A549 (cell line): ENCODE results near the gene SYNM. TPM values are rescaled to one million over a fixed set of nuclear protein-coding genes. Genes with fewer than 3 reads are reported as not detected.

Experiments used
- ATAC-seq, 2 experiments: fragments of 200-7000 bp in 1 of 2; fragments of >200 bp in 1 of 2; cut with Nextera tagmentation in 1 of 2; cut with Tn5 transposase in 1 of 2; 3 replicates each; pipeline versions ENCODE4 v1.8.0 to v1.9.1; 2018 to 2020; ENCODE audit warnings: mild to moderate bottlenecking in 1 of 2, moderate library complexity in 1 of 2
- CTCF ChIA-PET: fragments of 300-600 bp; sonication (Branson Sonifier 250); formaldehyde crosslinking; extraction: SDS; loops from one replicate; lab custom pipeline; 2021; ENCODE audit warnings: antibody characterized with exemption, inconsistent platforms; lab: Yijun Ruan, JAX
- POLR2A ChIA-PET: fragments of 350-600 bp; formaldehyde crosslinking; extraction: SDS; loops from one replicate; lab custom pipeline; 2021; ENCODE audit warnings: antibody characterized with exemption, inconsistent platforms; lab: Yijun Ruan, JAX
- DNase-seq, 2 experiments: peaks; one replicate each; pipeline versions ENCODE4 v3.0.0 to v3.0.0-alpha.2; 2011 to 2016; ENCODE audit warnings: low read depth in 1 of 2, low spot score in 1 of 2
- FAIRE-seq: peaks from 2 replicates; lab custom pipeline; 2011; peaks lifted over from hg19 to GRCh38; lab: Jason Lieb, UNC
- H3K27ac ChIP-seq, 2 experiments: fragments of >200 bp; sonication (Bioruptor Twin); formaldehyde crosslinking; 3 replicates each; pipeline ENCODE4 v1.5.1; 2016 to 2017
- H3K4me1 ChIP-seq: fragments of >200 bp; sonication (Bioruptor Twin); formaldehyde crosslinking; 3 replicates; pipeline ENCODE4 v1.6.1; 2016
- H3K4me2 ChIP-seq: fragments of >200 bp; sonication (Bioruptor Twin); formaldehyde crosslinking; 3 replicates; pipeline ENCODE4 v1.6.1; 2016
- H3K4me3 ChIP-seq: fragments of >200 bp; sonication (Bioruptor Twin); formaldehyde crosslinking; 3 replicates; pipeline ENCODE4 v1.5.1; 2016
- H3K9me3 ChIP-seq: fragments of >200 bp; sonication (Bioruptor Twin); formaldehyde crosslinking; 3 replicates; pipeline ENCODE4 v1.6.1; 2016
- BHLHE40 ChIP-seq: IDR thresholded peaks from 2 replicates; pipeline ENCODE4 v1.6.1; 2012; ENCODE audit warnings: low read depth, low read length, inconsistent platforms
- CBX8 ChIP-seq: fragments of 200-600 bp; sonication (generic); IDR thresholded peaks from 2 replicates; pipeline ENCODE4 v1.6.1; 2016
- CHD2 ChIP-seq: fragments of 150-350 bp; IDR thresholded peaks from 2 replicates; pipeline ENCODE4 v1.6.1; 2014; ENCODE audit warnings: low read length; ENCODE audit not compliant: partially characterized antibody
- CHD4 ChIP-seq: fragments of 200-600 bp; sonication (generic); IDR thresholded peaks from 2 replicates; pipeline ENCODE4 v1.6.1; 2016; ENCODE audit warnings: antibody characterized with exemption, mild to moderate bottlenecking, borderline replicate concordance
- EHF ChIP-seq: fragments of 250-450 bp; sonication (Bioruptor Pico); IDR thresholded peaks from 2 replicates; pipeline ENCODE4 v1.5.0; 2020; ENCODE audit warnings: mild to moderate bottlenecking
- FOSB ChIP-seq: fragments of 250-450 bp; sonication (Bioruptor Pico); IDR thresholded peaks from 2 replicates; pipeline ENCODE4 v1.5.0; 2020; ENCODE audit warnings: mild to moderate bottlenecking, moderate library complexity
- FOSL2 ChIP-seq, 2 experiments: fragments of 450-650 bp in 1 of 2; fragments of >200 bp in 1 of 2; sonication (Bioruptor Twin) in 1 of 2; formaldehyde crosslinking; IDR thresholded peaks; 2 replicates each; pipeline versions ENCODE4 v1.5.0 to v1.6.1; 2016 to 2020; ENCODE audit warnings: mild to moderate bottlenecking in 1 of 2, moderate library complexity in 1 of 2
- FOXS1 ChIP-seq: fragments of 250-450 bp; sonication (Bioruptor Pico); IDR thresholded peaks from 2 replicates; pipeline ENCODE4 v1.5.0; 2020; ENCODE audit warnings: mild to moderate bottlenecking, moderate library complexity
- GATA3 ChIP-seq: IDR thresholded peaks from 2 replicates; pipeline ENCODE4 v1.6.1; 2012; ENCODE audit warnings: borderline replicate concordance
- HDAC2 ChIP-seq: fragments of 200-600 bp; sonication (generic); IDR thresholded peaks from 2 replicates; pipeline ENCODE4 v1.6.1; 2016
- HES2 ChIP-seq: fragments of >200 bp; sonication (Bioruptor Twin); formaldehyde crosslinking; IDR thresholded peaks from 2 replicates; pipeline ENCODE4 v1.6.1; 2016
- HOXA7 ChIP-seq: fragments of 250-450 bp; sonication (Bioruptor Pico); IDR thresholded peaks from 2 replicates; pipeline ENCODE4 v1.5.0; 2020; ENCODE audit warnings: mild to moderate bottlenecking, moderate library complexity
- HOXB13 ChIP-seq: fragments of 250-450 bp; sonication (Bioruptor Pico); IDR thresholded peaks from 2 replicates; pipeline ENCODE4 v1.5.0; 2020; ENCODE audit warnings: low read depth, mild to moderate bottlenecking, moderate library complexity
- HOXB5 ChIP-seq: fragments of 250-450 bp; sonication (Bioruptor Pico); IDR thresholded peaks from 2 replicates; pipeline ENCODE4 v1.5.0; 2020; ENCODE audit warnings: mild to moderate bottlenecking, moderate library complexity
- JUNB ChIP-seq: fragments of >200 bp; sonication (Bioruptor Twin); formaldehyde crosslinking; IDR thresholded peaks from 2 replicates; pipeline ENCODE4 v1.6.1; 2016
- KDM1A ChIP-seq: fragments of 200-600 bp; sonication (generic); IDR thresholded peaks from 2 replicates; pipeline ENCODE4 v1.6.1; 2016; ENCODE audit warnings: low read depth, mild to moderate bottlenecking
- KDM5A ChIP-seq: fragments of 200-600 bp; sonication (generic); IDR thresholded peaks from 2 replicates; pipeline ENCODE4 v1.6.1; 2016; ENCODE audit warnings: antibody characterized with exemption, mild to moderate bottlenecking
- MAFK ChIP-seq: fragments of 450-650 bp; IDR thresholded peaks from 2 replicates; pipeline ENCODE4 v1.6.1; 2014; ENCODE audit not compliant: partially characterized antibody
- MAZ ChIP-seq: fragments of 150-350 bp; IDR thresholded peaks from 2 replicates; pipeline ENCODE4 v1.6.1; 2014; ENCODE audit warnings: antibody characterized with exemption, low read depth, low read length, borderline replicate concordance
- NFE2L2 ChIP-seq: fragments of 150-350 bp; conservative IDR thresholded peaks from 2 replicates; pipeline ENCODE4 v1.6.1; 2014; ENCODE audit warnings: low read length
- NPAS2 ChIP-seq: fragments of 250-450 bp; sonication (Bioruptor Pico); IDR thresholded peaks from 2 replicates; pipeline ENCODE4 v1.8.0; 2022; ENCODE audit warnings: mild to moderate bottlenecking, moderate library complexity, borderline replicate concordance
- POLR2A ChIP-seq: IDR thresholded peaks from 2 replicates; pipeline ENCODE4 v1.6.1; 2012; ENCODE audit warnings: mild to moderate bottlenecking, low read length
- RAD21 ChIP-seq, 2 experiments: fragments of >200 bp in 1 of 2; sonication (Bioruptor Twin) in 1 of 2; formaldehyde crosslinking in 1 of 2; IDR thresholded peaks in 1 of 2; conservative IDR thresholded peaks in 1 of 2; 2 replicates in 1 of 2; 3 replicates in 1 of 2; pipeline ENCODE4 v1.6.1; 2012 to 2018; ENCODE audit warnings: inconsistent platforms in 1 of 2
- RARB ChIP-seq: fragments of 250-450 bp; sonication (Bioruptor Pico); IDR thresholded peaks from 2 replicates; pipeline ENCODE4 v1.8.0; 2021; ENCODE audit warnings: mild to moderate bottlenecking, moderate library complexity
- RNF2 ChIP-seq: fragments of 200-600 bp; sonication (generic); IDR thresholded peaks from 2 replicates; pipeline ENCODE4 v1.6.1; 2016; ENCODE audit warnings: low read depth, mild to moderate bottlenecking, antibody characterized with exemption, moderate library complexity, borderline replicate concordance
- SMC3 ChIP-seq: fragments of >200 bp; sonication (Bioruptor Twin); formaldehyde crosslinking; IDR thresholded peaks from 3 replicates; pipeline ENCODE4 v1.6.1; 2018; ENCODE audit warnings: inconsistent platforms
- TFCP2L1 ChIP-seq: fragments of 250-450 bp; sonication (Bioruptor Pico); IDR thresholded peaks from 2 replicates; pipeline ENCODE4 v1.5.0; 2021; ENCODE audit warnings: mild to moderate bottlenecking
- ZNF302 ChIP-seq: fragments of 250-450 bp; sonication (Bioruptor Pico); IDR thresholded peaks from 2 replicates; pipeline ENCODE4 v1.9.0; 2021; ENCODE audit warnings: inconsistent platforms, mild to moderate bottlenecking, moderate library complexity
- ZSCAN20 ChIP-seq: fragments of 250-450 bp; sonication (Bioruptor Pico); IDR thresholded peaks from 2 replicates; pipeline ENCODE4 v1.8.0; 2022; ENCODE audit warnings: mild to moderate bottlenecking, moderate library complexity
- WGBS: methylation state at CpG from one replicate; pipeline ENCODE4 v1.1.6; 2017; ENCODE audit errors: missing lambda C conversion rate; 5-methylcytosine and 5-hydroxymethylcytosine counted together
- polyA plus RNA-seq, 4 experiments: library from polyadenylated mRNA; depleted of rRNA in 3 of 4; stranded (reverse); fragments of >200 nt; fragmentation: RNase III in 1 of 4; extraction: RNeasy Plus Mini Kit Qiagen cat#74134 plus additional on column Dnase treatment in 1 of 4; gene quantifications; 2 replicates in 3 of 4; 3 replicates in 1 of 4; pipeline ENCODE4 v1.2.3, GENCODE V29; 2011 to 2017
- TF ChIP-seq, protein P1 (sequence below): IDR thresholded peaks from 2 replicates; pipeline ENCODE4 v1.6.1; 2012; ENCODE audit warnings: low read depth, borderline replicate concordance
- TF ChIP-seq, protein P2 (sequence below): fragments of 250-450 bp; sonication (Bioruptor Pico); IDR thresholded peaks from 2 replicates; pipeline ENCODE4 v1.5.0; 2020; ENCODE audit warnings: low read depth, mild to moderate bottlenecking, moderate library complexity
- TF ChIP-seq, protein P3 (sequence below): fragments of >200 bp; sonication (Bioruptor Twin); formaldehyde crosslinking; IDR thresholded peaks from 3 replicates; pipeline ENCODE4 v1.6.1; 2016

The SYNM gene
- polyA plus RNA-seq, 2 of the 4 experiments (the other 2 are of a cell fraction): 22.6 to 37.7 TPM

DNA sequence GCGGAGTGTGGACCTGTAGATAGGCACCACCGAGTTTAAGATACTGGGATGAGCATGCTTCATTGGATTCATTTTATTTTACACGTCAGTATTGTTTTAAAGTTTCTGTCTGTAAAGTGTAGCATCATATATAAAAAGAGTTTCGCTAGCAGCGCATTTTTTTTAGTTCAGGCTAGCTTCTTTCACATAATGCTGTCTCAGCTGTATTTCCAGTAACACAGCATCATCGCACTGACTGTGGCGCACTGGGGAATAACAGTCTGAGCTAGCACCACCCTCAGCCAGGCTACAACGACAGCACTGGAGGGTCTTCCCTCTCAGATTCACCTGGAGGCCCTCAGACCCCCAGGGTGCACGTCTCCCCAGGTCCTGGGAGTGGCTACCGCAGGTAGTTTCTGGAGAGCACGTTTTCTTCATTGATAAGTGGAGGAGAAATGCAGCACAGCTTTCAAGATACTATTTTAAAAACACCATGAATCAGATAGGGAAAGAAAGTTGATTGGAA is 29.5 kb downstream of the SYNM start:
- ChIA-PET CTCF (interaction anchor here (1.2 to 17.9 kb wide), 7 partner anchors 9 to 79 kb away, joined by 3 to 326 read pairs (median 3); partner anchors contain the start of gene SYNM), POLR2A (no interaction called here)
- H3K4me1 ChIP-seq: peaks cover 24% of the 10 kb centered on the region
- no peak for DNase-seq
- FAIRE-seq: no peak
- no peak overlapping the region for H3K27ac ChIP-seq
- no peak overlapping the region for H3K4me2 ChIP-seq
- no peaks in the 10 kb centered on the region for H3K9me3 ChIP-seq
- ATAC-seq: peak; percentile 21 to 30; a peak in 1 of 6 replicates
- TF ChIP-seq ZSCAN20 (CRISPR knock-in tag) (no peak), MAFK (peak; percentile 93)
- 90% methylated on average over 11 of the region's 11 CpGs for WGBS
- no peak overlapping the region for H3K4me3 ChIP-seq

DNA sequence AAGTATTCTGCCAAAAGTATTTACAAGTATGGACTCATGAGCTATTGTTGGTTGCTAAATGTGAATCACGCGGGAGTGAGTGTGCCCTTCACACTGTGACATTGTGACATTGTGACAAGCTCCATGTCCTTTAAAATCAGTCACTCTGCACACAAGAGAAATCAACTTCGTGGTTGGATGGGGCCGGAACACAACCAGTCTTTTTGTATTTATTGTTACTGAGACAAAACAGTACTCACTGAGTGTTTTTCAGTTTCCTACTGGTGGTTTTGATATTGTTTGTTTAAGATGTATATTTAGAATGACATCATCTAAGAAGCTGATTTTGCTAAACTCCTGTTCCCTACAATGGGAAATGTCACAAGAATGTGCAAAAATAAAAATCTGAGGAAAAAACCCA is 30.3 kb downstream of the SYNM start:
- POLR2A ChIA-PET: no interaction called here
- ATAC-seq: no peak

GRCh38 chr15:99137111-99137546 is 32.2 kb downstream of the SYNM start:
- ChIA-PET POLR2A (no interaction called here), CTCF (interaction anchor here (1.6 to 1.7 kb wide), 2 partner anchors 136 to 567 kb away, joined by 4 read pairs; no protein-coding TSS in a partner anchor)
- TF ChIP-seq BHLHE40 (no peak), POLR2A (no peak), ZNF302 (CRISPR knock-in tag) (no peak), FOSB (CRISPR knock-in tag) (no peak), RAD21 (conservative IDR thresholded peaks at IDR 0.05 in 1 of 2, IDR thresholded peaks at IDR 0.05 in 1 of 2) (no peak), CHD4 (no peak), RNF2 (no peak), GATA3 (no peak), RARB (CRISPR knock-in tag) (no peak), HDAC2 (no peak), TFCP2L1 (no peak), SMC3 (no peak), NPAS2 (CRISPR knock-in tag) (no peak), HES2 (no peak), KDM5A (no peak), FOXS1 (no peak)
- TF ChIP-seq, protein P1, sequence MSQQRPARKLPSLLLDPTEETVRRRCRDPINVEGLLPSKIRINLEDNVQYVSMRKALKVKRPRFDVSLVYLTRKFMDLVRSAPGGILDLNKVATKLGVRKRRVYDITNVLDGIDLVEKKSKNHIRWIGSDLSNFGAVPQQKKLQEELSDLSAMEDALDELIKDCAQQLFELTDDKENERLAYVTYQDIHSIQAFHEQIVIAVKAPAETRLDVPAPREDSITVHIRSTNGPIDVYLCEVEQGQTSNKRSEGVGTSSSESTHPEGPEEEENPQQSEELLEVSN: no peak
- ATAC-seq: no peak
- peaks cover 14% of the 10 kb centered on the region for H3K4me1 ChIP-seq
- H3K4me2 ChIP-seq: no peak overlapping the region
- FAIRE-seq: no peak
- no peak overlapping the region for H3K4me3 ChIP-seq
- H3K27ac ChIP-seq: no peak overlapping the region
- H3K9me3 ChIP-seq: no peaks in the 10 kb centered on the region
- no peak for DNase-seq
- 85% methylated on average over 13 of the region's 13 CpGs for WGBS

More for the DNA sequence above, 30.3 kb downstream of the SYNM start:
- no peak for FAIRE-seq
- H3K4me2 ChIP-seq: peak overlapping the region; percentile 11; the same call in 1 of the 3 replicates
- no peaks in the 10 kb centered on the region for H3K9me3 ChIP-seq
- TF ChIP-seq, protein P2, sequence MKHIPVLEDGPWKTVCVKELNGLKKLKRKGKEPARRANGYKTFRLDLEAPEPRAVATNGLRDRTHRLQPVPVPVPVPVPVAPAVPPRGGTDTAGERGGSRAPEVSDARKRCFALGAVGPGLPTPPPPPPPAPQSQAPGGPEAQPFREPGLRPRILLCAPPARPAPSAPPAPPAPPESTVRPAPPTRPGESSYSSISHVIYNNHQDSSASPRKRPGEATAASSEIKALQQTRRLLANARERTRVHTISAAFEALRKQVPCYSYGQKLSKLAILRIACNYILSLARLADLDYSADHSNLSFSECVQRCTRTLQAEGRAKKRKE (CRISPR knock-in tag): no peak
- TF ChIP-seq BHLHE40: no peak
- TF ChIP-seq MAZ: no peak
- TF ChIP-seq KDM1A: no peak
- no peak for TF ChIP-seq CHD2
- no peak for TF ChIP-seq ZSCAN20 (CRISPR knock-in tag)
- TF ChIP-seq FOSL2 (IDR thresholded peaks at IDR 0.05): no peak
- TF ChIP-seq FOSL2 (CRISPR knock-in tag; IDR thresholded peaks at IDR 0.05): no peak
- no peak for TF ChIP-seq NFE2L2
- TF ChIP-seq JUNB: no peak
- TF ChIP-seq, protein P3, sequence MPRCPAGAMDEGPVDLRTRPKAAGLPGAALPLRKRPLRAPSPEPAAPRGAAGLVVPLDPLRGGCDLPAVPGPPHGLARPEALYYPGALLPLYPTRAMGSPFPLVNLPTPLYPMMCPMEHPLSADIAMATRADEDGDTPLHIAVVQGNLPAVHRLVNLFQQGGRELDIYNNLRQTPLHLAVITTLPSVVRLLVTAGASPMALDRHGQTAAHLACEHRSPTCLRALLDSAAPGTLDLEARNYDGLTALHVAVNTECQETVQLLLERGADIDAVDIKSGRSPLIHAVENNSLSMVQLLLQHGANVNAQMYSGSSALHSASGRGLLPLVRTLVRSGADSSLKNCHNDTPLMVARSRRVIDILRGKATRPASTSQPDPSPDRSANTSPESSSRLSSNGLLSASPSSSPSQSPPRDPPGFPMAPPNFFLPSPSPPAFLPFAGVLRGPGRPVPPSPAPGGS: no peak
- no peak for TF ChIP-seq HOXB13 (CRISPR knock-in tag)
- no peak for TF ChIP-seq CBX8
- no peak for TF ChIP-seq HOXB5 (CRISPR knock-in tag)
- no peak for TF ChIP-seq EHF
- no peak for TF ChIP-seq MAFK
- no peak for TF ChIP-seq RARB (CRISPR knock-in tag)
- no peak for TF ChIP-seq HOXA7 (CRISPR knock-in tag)
- H3K27ac ChIP-seq: no peak overlapping the region
- H3K4me1 ChIP-seq: peaks cover 24% of the 10 kb centered on the region
- DNase-seq: no peak
- 64% methylated on average over 4 of the region's 4 CpGs for WGBS
- H3K4me3 ChIP-seq: no peak overlapping the region
- CTCF ChIA-PET: interaction anchor here (1.2 to 17.9 kb wide), 6 partner anchors 8 to 78 kb away, joined by 3 to 326 read pairs (median 3); partner anchors contain the start of gene SYNM
